Retinal pigment epithelial cell (primary cell): ENCODE measurements around the gene ANLN.
"Not testable (repeated sequence)": the region's sequence is repeated elsewhere in the genome, so short reads cannot be mapped to it uniquely, and the experiment has no call there.

Source experiments
- DNase-seq: peaks from one replicate; pipeline ENCODE4 v3.0.0-alpha.2; 2010; ENCODE audit warnings: low read depth
- H3K4me3 ChIP-seq: 2 replicates; pipeline ENCODE4 v1.5.1; 2011; ENCODE audit warnings: mild to moderate bottlenecking, low read length, control low read depth, moderate library complexity
- CTCF ChIP-seq: conservative IDR thresholded peaks from 2 replicates; pipeline ENCODE4 v1.5.1; 2011; ENCODE audit warnings: low read depth, low read length, control low read depth, inconsistent platforms

Gene ANLN

GRCh38 chr7:36456138-36456537, 66.5 kb downstream of the ANLN start:
- no peak overlapping the region for H3K4me3 ChIP-seq
- no peak for DNase-seq
- TF ChIP-seq CTCF, result no peak

- no peak for DNase-seq
- no peak overlapping the region for H3K4me3 ChIP-seq
- TF ChIP-seq CTCF, result no peak
These were observed 66.9 kb downstream of the ANLN start for GRCh38 chr7:36456548-36456947.

GRCh38 chr7:36459236-36459960, 69.7 kb downstream of the ANLN start:
- no peak for DNase-seq
- no peak for TF ChIP-seq CTCF
- H3K4me3 ChIP-seq, result no peak overlapping the region

GRCh38 chr7:36460811-36461429, 71.3 kb downstream of the ANLN start:
- no peak for TF ChIP-seq CTCF
- H3K4me3 ChIP-seq, result no peak overlapping the region
- no peak for DNase-seq

GRCh38 chr7:36462551-36463137, 73.0 kb downstream of the ANLN start:
- no peak for TF ChIP-seq CTCF
- H3K4me3 ChIP-seq, result no peak overlapping the region
- DNase-seq, result no peak

- no peak for TF ChIP-seq CTCF
- H3K4me3 ChIP-seq, result no peak overlapping the region
- no peak for DNase-seq
These were observed 74.6 kb downstream of the ANLN start for GRCh38 chr7:36464271-36464670.

GRCh38 chr7:36466001-36466400, 76.3 kb downstream of the ANLN start:
- not testable (repeated sequence) for DNase-seq, H3K4me3 ChIP-seq
